Prostate gland (tissue), 2 donors: ENCODE measurements around the gene ITPR1. TPM values are rescaled to one million over a fixed set of nuclear protein-coding genes. Genes with fewer than 3 reads are reported as not detected.

Source experiments
- DNase-seq: peaks from one replicate; pipeline ENCODE4 v3.0.0-alpha.2; 2019; ENCODE audit warnings: low spot score
- H3K27ac ChIP-seq, 2 donors: fragments of 200-600 bp; sonication (generic); 2 replicates each; pipeline ENCODE4 v1.5.1; 2017 to 2019
- H3K27me3 ChIP-seq: fragments of 200-600 bp; sonication (generic); replicated peaks from 2 replicates; pipeline ENCODE4 v1.5.1; 2019; ENCODE audit not compliant: insufficient read depth
- H3K36me3 ChIP-seq, 2 donors: fragments of 200-600 bp; sonication (generic); 1 replicate in 1 of 2; 2 replicates in 1 of 2; pipeline versions ENCODE4 v1.5.1 to v1.8.1; 2017 to 2019
- H3K4me1 ChIP-seq: fragments of 200-600 bp; sonication (generic); replicated peaks from 2 replicates; pipeline ENCODE4 v1.5.1; 2019
- H3K4me3 ChIP-seq, 2 donors: fragments of 200-600 bp; sonication (generic); 2 replicates each; pipeline ENCODE4 v1.5.1; 2017 to 2019
- H3K9me3 ChIP-seq: fragments of 200-600 bp; sonication (generic); 2 replicates; pipeline ENCODE4 v1.5.1; 2017
- CTCF ChIP-seq, 4 experiments: fragments of 200-600 bp in 2 of 4; fragments of 450-650 bp in 2 of 4; sonication (generic) in 2 of 4; IDR thresholded peaks; 1 replicate in 3 of 4; 2 replicates in 1 of 4; pipeline ENCODE4 v1.5.1; 2016 to 2019; ENCODE audit warnings: antibody characterized with exemption in 4 of 4, mild to moderate bottlenecking in 2 of 4, moderate library complexity in 2 of 4
- POLR2A ChIP-seq: fragments of 450-650 bp; IDR thresholded peaks from one replicate; pipeline ENCODE4 v1.6.1; 2016; ENCODE audit warnings: antibody characterized with exemption, mild to moderate bottlenecking
- POLR2AphosphoS5 ChIP-seq: sonication (generic); formaldehyde crosslinking; IDR thresholded peaks from one replicate; pipeline ENCODE4 v1.6.1; 2017; ENCODE audit warnings: antibody characterized with exemption
- WGBS: methylation state at CpG from one replicate; pipeline ENCODE4 v1.1.5; 2018; 5-methylcytosine and 5-hydroxymethylcytosine counted together
- intact Hi-C: fragments of 100-400 bp; cut with DNase I; formaldehyde crosslinking; loops from one replicate; pipeline ENCODE4 v1.14.2; 2022
- total RNA-seq, 2 donors: library from RNA; depleted of rRNA; stranded (reverse); fragments of >200 nt; gene quantifications; one replicate each; pipeline ENCODE4 v1.1.0, GENCODE V29; 2016

The ITPR1 gene
- total RNA-seq, 2 donors from 2014 or later: 80.0 to 126 TPM

GRCh38 chr3:4647411-4647810 is 154.3 kb downstream of the ITPR1 start:
- Histone ChIP-seq H3K36me3 (no peaks in the 10 kb centered on the region), H3K27ac (no peak overlapping the region), H3K9me3 (no peaks in the 10 kb centered on the region), H3K27me3 (no peaks in the 10 kb centered on the region), H3K4me3 (no peak overlapping the region), H3K4me1 (no peaks in the 10 kb centered on the region)
- no peak for TF ChIP-seq POLR2A
- no peak for TF ChIP-seq CTCF (IDR thresholded peaks at IDR 0.05)
- TF ChIP-seq POLR2AphosphoS5: no peak
- intact Hi-C loops: no loop called here
- WGBS: 90% methylated on average over 2 of the region's 2 CpGs
- DNase-seq: no peak

- H3K27ac ChIP-seq: peak overlapping the region in 1 of 2 donors; percentile 35
- WGBS: 58% methylated on average over 17 of the region's 17 CpGs
Measured at GRCh38 chr3:4655145-4656045, 162.2 kb downstream of the ITPR1 start.

GRCh38 chr3:4656059-4656458 is 162.9 kb downstream of the ITPR1 start:
- DNase-seq: peak; percentile 46
- intact Hi-C loops: loop anchor here (10.0 kb wide), 1 partner anchor 329 kb away; no protein-coding TSS in a partner anchor
- TF ChIP-seq CTCF (IDR thresholded peaks at IDR 0.05) (peak; percentile 48 to 81 (median 73)), POLR2A (no peak), POLR2AphosphoS5 (peak; percentile 50)
- Histone ChIP-seq H3K4me1 (no peaks in the 10 kb centered on the region), H3K36me3 (no peaks in the 10 kb centered on the region), H3K4me3 (no peak overlapping the region), H3K9me3 (no peaks in the 10 kb centered on the region), H3K27me3 (no peaks in the 10 kb centered on the region), H3K27ac (peak overlapping the region in 1 of 2 donors; percentile 35)
- 21% methylated on average over 6 of the region's 6 CpGs for WGBS

More at GRCh38 chr3:4655145-4656045, 162.2 kb downstream of the ITPR1 start:
- Histone ChIP-seq H3K4me3 (no peak overlapping the region), H3K27me3 (no peaks in the 10 kb centered on the region), H3K9me3 (no peaks in the 10 kb centered on the region), H3K4me1 (no peaks in the 10 kb centered on the region), H3K36me3 (no peaks in the 10 kb centered on the region)
- no peak for TF ChIP-seq POLR2AphosphoS5
- no peak for TF ChIP-seq CTCF (IDR thresholded peaks at IDR 0.05)
- TF ChIP-seq POLR2A: no peak
- intact Hi-C loops: loop anchor here (10.0 kb wide), 1 partner anchor 329 kb away; no protein-coding TSS in a partner anchor
- no peak for DNase-seq

GRCh38 chr3:4656626-4657328 is 163.6 kb downstream of the ITPR1 start:
- intact Hi-C loops: loop anchor here (10.0 kb wide), 1 partner anchor 328 kb away; no protein-coding TSS in a partner anchor
- 70% methylated on average over 13 of the region's 13 CpGs for WGBS
- H3K36me3 ChIP-seq: no peaks in the 10 kb centered on the region
- DNase-seq: no peak
- H3K4me1 ChIP-seq: no peaks in the 10 kb centered on the region
- H3K27ac ChIP-seq: peak overlapping the region in 1 of 2 donors; percentile 35
- H3K9me3 ChIP-seq: no peaks in the 10 kb centered on the region
- TF ChIP-seq POLR2AphosphoS5 (no peak), POLR2A (no peak), CTCF (IDR thresholded peaks at IDR 0.05) (no peak)
- no peak overlapping the region for H3K4me3 ChIP-seq
- no peaks in the 10 kb centered on the region for H3K27me3 ChIP-seq
